GM19193 (cell line): Measurements from ENCODE around the gene C2CD2.

Experiments used
- POLR2A ChIP-seq: IDR thresholded peaks from 4 replicates; pipeline ENCODE4 v1.6.1; 2011; ENCODE audit not compliant: insufficient read depth, insufficient read length; ENCODE audit errors: extremely low read depth

C2CD2 gene

DNA sequence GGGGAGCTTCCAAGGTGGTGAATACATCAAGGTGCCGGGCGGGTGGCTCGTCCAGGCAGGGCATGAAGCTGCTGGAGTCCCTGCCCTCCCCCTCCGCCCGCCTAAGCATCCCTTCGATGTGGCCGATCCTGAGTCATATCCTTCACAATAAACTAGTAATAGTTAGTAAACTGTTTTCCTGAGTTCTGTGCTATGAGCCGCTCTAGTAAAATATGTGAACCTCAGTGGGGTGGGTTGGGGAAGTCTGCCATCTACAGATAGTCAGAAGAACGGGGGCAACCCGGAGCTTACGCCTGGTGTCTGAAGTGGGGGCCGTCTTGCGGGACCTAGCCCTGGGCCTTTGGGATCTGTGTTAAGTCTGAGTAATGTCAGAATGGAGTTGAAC is 21.6 kb downstream of the C2CD2 start:
- no peak for TF ChIP-seq POLR2A

- TF ChIP-seq POLR2A = no peak
Observed at GRCh38 chr21:41931041-41931451, 22.8 kb downstream of the C2CD2 start.

DNA sequence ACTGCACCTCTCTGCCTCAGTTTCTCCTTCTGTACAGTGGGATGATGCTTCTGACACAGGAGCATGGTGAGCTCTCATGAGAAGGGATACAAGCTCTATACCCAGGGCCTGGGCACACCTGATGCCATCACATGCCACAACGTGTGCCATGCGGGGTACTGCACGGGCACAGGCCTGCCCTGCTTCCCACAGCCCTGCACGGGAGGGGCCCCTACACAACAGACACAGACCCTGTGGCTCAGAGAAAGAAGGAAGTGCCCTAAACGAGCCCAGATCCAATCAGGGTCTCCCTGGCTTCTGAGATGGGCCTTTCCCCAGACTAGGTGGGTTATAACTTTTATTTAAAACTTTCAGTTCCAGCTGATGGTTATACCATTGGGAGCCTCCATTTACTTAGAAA is 24.6 kb downstream of the C2CD2 start:
- no peak for TF ChIP-seq POLR2A

DNA sequence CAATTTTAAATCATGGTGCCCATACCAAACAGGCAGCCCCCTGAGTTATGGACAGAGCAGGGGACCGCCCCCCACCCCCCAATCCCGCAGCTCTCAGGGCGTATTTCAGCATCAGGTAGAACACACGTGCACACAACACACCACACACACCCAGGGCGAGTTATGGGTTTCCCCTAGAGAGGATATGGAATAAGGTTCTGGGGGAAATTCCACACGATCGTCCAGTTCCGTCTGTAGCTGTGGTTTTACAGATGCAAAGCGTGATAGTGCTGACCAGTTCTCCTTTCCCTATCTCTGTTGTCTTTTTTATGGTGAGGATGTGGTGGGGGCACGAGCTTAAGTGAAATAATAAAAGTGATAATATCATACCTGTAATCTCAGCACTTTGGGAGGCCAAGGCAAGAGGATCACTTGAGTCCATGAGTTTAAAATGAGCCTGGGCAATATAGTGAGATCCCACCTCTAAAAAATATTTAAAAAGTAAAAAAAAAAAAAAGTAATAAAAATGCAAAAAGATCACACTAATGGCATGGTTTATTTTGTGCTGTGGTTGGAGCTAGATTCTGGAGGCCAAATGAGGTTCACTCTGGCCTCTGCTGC is 25.1 kb downstream of the C2CD2 start:
- TF ChIP-seq POLR2A = no peak

DNA sequence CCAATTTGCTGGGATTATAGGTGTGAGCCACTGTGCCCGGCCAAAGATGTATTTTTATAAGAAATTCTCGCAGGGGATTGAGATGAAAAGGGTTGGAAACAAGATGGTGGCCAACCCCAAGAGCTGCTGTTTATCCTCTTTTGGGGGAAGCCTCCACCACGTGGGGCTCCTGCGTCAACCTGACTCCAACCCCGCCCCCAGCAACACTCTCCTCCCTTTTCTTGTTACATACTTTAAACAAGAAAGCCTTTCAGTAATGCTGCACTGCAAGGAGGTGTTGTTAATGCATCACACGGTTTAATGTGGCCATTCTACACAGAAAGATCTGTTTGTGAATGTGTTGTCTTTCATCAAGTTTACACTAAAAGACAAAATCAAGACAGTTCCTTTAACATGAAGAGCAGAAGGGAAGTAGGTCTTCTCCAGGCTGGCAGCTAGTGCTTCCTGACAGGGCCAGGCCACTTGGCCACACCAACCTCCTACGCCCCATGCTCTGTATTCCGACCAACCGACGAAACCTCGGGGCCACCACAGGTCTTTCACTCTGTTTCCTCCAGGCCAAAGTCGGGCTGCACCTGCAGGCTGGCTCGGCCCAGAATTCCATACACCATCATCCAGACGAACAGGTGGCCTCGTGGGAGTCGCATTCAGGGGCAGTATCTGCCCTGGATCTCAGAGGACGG is 25.9 kb downstream of the C2CD2 start:
- TF ChIP-seq POLR2A = peak; percentile 25

DNA sequence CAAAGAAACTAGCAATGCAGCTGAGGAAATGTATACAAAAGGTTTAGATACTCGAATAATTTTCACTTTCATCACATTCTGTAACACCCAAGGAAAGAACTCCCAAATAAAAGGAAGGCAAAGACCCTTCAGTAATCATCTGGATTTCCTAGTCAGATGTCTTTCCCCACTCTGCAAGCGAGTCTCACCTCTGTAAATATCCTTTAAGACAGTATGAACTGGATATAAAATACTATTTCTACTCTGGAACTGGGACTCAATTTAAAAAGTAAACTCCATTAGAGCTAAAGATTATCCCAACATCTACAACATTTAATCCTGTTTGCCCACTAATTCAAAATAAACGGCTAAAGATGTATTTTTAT is 27.0 kb downstream of the C2CD2 start:
- no peak for TF ChIP-seq POLR2A

GRCh38 chr21:41926117-41926806 is 27.6 kb downstream of the C2CD2 start:
- TF ChIP-seq POLR2A = peak; percentile 56

GRCh38 chr21:41925767-41926116 is 28.1 kb downstream of the C2CD2 start:
- TF ChIP-seq POLR2A = no peak

- no peak for TF ChIP-seq POLR2A
Observed at GRCh38 chr21:41924368-41924754, 29.5 kb downstream of the C2CD2 start.

DNA sequence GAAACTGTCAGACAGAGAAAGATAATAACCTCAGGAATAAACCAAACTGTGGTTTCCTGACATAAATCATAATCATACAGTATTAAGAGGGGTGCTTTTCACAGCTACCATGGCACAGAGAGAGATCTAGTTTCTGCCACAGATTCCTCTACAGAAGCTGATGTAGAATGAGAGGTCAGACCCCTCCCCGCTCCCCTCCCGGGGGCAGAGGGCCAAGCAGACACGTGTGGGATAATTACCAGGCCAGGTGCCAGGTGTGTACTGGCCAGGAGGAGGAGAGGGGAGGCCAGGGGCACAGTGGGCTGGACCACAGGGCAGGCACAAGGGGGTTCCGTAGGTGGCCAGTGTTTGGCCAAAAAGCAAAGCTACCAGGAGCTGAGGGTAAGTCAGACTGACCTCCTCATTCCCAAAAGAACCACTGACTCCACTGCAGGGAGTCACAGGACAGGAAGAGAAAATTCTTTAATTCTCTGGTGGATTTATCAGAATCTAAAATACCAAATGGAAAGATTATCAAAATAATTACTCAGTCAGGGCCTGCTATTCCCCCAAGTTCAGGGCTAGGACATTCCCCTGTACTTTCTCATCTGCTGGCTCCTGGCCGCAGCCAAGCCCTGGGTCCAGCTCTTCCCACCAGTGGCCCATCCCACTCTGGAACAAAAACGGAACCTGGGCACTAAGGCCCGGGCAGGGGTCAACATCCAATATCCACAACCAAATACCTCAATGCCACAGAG is 30.0 kb downstream of the C2CD2 start:
- no peak for TF ChIP-seq POLR2A

DNA sequence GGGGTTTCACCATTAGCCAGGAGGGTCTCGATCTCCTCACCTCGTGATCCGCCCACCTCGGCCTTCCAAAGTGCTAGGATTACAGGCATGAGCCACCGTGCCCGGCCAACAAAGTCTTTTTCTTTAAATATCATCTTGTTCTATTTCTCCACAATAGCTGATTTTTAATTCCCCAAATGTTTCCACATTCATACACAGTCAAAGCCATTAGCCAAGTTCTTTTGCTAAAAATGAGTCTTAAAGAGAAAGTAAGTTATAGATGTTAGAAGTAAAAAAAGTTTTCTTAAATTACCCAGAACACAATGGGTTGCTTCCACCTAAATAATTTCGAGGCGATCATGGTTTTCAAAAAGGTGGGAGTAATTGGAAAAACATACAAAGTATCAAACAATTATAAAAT is 30.6 kb downstream of the C2CD2 start:
- TF ChIP-seq POLR2A = no peak

DNA sequence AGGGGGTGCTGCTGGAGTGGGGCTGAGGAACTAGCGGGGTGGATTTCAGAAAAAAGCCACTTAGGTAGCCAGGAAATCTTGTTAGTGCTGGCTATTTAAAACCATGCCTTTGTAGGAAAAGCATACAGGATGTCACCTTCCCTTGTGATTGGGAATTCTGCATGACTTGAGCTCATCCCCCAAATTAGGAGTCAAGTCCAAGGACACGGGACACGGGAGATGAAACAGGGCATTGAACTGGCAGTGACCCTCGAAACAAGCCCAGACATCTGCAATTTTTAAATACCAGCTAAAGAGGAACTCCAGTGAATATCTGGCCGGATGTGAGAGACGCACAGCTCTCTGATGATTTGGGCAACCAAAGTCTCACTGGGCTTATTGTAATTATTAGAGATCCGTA is 32.8 kb downstream of the C2CD2 start:
- TF ChIP-seq POLR2A = no peak

- TF ChIP-seq POLR2A = no peak
Observed at GRCh38 chr21:41920476-41920875, 33.3 kb downstream of the C2CD2 start.

- TF ChIP-seq POLR2A = no peak
Observed at GRCh38 chr21:41919666-41920398, 34.0 kb downstream of the C2CD2 start.
